Endometrial microvascular endothelial cells (primary cell): ENCODE data around the gene SLC37A2. TPM values are rescaled to one million over a fixed set of nuclear protein-coding genes. Genes with fewer than 3 reads are reported as not detected.
"Not testable (repeated sequence)": the region's sequence is repeated elsewhere in the genome, so short reads cannot be mapped to it uniquely, and the experiment has no call there.

Experiments
- in situ Hi-C: cut with HindIII; loops from 2 replicates; pipeline ENCODE4 v1.10.0; 2017; ENCODE audit warnings: low sequenced_read_pairs, low pct_unique_long_range_greater_than_20kb; ENCODE audit errors: inconsistent ontology term
- total RNA-seq: library from RNA; depleted of rRNA; stranded (reverse); fragments of >200 nt; gene quantifications from one replicate; pipeline ENCODE4 v1.2.3, GENCODE V29; 2015; ENCODE audit errors: inconsistent ontology term

SLC37A2 gene
- 2.3 TPM for total RNA-seq

GRCh38 chr11:125062931-125063428 is at the start of gene SLC37A2:
Gene SLC37A2, plus strand, starts transcription at chr11:125063305. Its CDS starts 63 bp downstream, at chr11:125063368.
- in situ Hi-C loops: no loop called here

GRCh38 chr11:125016413-125016812 is 46.7 kb upstream of the SLC37A2 start:
- in situ Hi-C loops: no loop called here

GRCh38 chr11:125020342-125020741 is 42.8 kb upstream of the SLC37A2 start:
- in situ Hi-C loops: no loop called here

DNA sequence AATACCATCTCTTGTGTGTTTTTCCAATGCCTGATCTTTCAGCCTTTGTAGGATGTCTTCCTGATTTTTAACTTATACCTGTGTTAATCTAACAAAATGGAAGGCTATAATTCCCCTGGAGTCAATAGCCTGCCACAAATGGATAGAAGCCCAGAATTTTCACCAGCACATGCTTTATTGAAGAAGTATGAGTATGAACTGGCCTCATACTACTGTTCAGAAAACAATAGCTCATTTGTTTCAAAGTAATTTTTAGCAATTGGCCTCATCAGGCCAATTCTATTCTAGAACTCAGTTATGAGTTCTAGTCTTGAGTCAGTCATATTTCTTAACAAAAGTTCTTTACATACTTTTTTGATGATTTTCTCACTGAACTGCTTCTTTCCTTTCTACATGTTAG is 40.6 kb upstream of the SLC37A2 start:
- in situ Hi-C loops: no loop called here

DNA sequence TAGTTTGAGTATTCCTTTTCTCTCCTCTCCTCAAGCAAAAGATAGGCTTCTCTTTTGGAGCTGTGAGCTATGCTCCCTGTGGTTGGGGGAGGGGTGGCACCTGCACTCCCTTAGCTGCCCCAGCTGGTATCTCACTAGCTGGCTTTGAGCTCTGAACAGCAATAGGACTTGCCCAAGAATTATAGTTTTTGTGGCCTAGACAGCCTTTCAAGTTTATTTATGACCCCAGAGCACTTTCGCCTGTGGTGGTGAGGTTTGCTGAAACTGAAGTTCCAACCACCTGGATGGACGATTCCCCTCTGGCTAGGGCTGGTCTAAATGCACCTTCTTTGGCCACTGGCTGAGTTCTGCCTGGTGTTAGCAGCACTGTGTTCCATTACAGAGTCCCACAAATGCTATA is 37.1 kb upstream of the SLC37A2 start:
- in situ Hi-C loops: no loop called here

DNA sequence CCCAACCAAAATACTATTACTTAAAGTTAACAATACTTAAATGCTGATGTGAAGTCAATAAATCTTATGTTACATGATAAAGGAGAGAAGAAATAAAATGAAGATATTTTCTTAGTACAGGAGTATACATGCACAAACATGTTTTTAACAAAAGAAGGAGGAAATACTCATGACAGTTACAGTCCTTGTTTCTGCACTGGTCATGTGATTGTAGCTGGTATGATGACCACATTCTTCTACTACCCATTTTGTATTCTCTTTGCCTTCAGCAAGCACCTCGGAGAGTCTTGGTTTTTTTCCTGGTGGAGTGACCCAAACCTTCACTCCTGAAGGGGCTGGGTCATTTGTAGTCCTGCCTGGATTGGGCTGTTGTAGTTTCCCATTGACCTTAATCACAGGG is 33.7 kb upstream of the SLC37A2 start:
- in situ Hi-C loops: not testable (repeated sequence)

- in situ Hi-C loops: no loop called here
These were observed 26.2 kb upstream of the SLC37A2 start for GRCh38 chr11:125036933-125037332.

- in situ Hi-C loops: no loop called here
These were observed 13.8 kb upstream of the SLC37A2 start for GRCh38 chr11:125049164-125049792.

GRCh38 chr11:125052047-125052446 is 11.1 kb upstream of the SLC37A2 start:
- in situ Hi-C loops: no loop called here

DNA sequence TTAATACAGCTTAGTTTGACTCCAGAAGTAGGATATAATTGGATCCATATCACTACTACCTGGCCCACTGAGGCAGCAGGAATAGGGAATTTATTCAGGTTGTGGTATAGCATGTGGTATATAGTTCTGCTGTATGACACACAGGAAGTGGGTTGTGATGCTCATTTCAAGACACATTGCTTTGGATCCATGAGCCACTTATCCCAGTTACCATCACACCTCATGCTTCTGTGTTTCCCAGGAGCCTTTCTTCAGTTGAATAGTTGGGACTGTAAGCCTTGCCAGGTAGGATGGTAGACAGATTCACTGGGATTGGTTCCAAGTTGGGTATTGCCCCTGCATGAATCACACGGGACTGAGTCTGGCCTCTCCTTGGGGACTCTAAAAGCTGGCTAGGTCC is 9.9 kb upstream of the SLC37A2 start:
- in situ Hi-C loops: no loop called here

DNA sequence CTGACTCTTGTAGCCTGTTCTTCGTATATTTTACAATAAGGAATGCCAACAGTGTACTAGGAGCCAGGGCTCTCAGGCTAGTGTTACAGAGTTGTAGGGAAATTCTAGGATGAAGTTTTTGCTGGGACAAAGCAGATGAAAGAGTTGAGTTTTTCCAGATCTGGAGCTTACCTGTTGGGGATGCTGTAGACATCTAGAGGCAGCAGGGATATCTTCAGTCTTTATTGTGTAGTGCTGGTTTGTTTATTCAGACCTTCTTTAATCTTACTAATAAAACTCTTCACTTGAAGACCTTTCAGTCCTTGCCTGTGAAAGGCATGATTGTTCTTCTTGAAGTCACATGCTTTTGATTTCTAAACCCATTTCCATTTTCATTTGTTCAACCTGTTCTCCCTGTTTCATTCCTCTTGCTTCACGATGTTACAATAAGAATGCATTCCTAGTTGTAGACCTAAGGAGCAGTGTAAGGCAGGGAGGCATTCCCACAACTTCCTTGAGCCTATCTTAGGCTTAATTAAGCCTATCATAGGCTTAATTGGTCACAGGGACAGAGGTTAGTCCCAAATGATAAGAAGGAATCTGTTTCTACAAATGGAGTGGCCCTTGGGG is 7.9 kb upstream of the SLC37A2 start:
- in situ Hi-C loops: no loop called here

DNA sequence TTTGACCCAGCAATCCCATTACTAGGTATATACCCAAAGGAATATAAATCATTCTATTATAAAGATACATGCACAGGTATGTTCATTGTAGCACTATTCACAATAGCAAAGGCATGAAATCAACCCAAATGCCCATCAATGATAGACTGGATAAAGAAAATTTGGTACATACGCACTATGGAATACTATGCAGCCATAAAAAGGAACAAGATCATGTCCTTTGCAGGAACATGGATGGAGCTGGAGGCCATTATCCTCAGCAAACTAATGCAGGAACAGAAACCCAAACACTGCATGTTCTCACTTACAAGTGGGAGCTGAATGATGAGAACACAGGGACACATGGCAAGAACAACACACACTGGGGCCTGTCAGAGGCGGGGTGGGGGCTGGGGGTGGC is 7.0 kb upstream of the SLC37A2 start:
- in situ Hi-C loops: not testable (repeated sequence)

GRCh38 chr11:125056931-125057692 is 6.0 kb upstream of the SLC37A2 start:
- in situ Hi-C loops: no loop called here

DNA sequence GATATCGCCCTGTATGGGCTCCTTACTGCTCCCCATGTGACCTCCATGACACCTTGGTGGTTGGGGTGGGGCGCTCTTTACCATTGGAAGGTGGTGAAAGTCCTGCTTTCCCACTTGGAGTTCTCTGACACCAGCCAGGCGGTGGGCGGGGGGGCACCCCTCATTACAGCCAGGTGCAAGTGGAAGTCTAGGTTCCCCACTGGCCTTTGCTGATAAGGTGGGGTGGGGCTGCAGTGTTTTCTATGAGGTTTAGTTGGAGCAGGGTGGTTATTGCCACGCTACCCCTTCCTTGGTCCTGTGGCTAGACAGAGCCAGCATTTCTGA is 5.5 kb upstream of the SLC37A2 start:
- in situ Hi-C loops: no loop called here

- in situ Hi-C loops: no loop called here
These were observed 1.8 kb upstream of the SLC37A2 start for GRCh38 chr11:125061281-125061680.

GRCh38 chr11:125062218-125062930 is 731 bp upstream of the SLC37A2 start:
- in situ Hi-C loops: no loop called here

DNA sequence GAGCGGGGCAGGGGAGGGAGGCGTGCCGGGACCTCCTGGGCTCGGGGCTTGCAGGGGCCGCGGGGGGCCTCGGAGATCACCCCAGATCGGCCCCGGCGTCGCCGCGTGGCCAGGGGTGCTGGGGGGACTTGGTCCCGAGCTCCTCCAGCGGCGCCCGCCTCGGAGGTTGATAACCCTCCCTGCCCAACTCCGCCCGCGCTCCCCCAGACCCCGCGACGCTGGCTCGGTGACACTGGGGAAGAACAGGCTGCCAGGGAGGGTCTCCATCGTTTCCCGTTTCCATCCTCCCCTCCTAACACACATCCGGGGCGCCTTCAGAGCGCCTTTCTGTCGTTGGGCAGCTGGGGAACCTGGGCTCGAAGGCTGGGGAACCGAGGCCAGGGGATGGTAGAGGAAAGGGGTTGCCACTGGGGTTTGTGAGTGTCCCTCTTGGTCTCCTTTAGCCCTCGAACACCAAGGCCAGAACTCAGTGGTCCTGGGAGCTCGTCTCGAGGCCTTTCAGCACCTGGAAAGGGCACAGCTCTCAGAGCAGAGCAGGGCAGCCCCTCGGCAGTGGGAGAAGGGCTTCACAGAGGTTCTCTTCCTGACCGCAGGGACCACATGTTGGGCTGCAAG is 431 bp downstream of the SLC37A2 start:
- in situ Hi-C loops: no loop called here

DNA sequence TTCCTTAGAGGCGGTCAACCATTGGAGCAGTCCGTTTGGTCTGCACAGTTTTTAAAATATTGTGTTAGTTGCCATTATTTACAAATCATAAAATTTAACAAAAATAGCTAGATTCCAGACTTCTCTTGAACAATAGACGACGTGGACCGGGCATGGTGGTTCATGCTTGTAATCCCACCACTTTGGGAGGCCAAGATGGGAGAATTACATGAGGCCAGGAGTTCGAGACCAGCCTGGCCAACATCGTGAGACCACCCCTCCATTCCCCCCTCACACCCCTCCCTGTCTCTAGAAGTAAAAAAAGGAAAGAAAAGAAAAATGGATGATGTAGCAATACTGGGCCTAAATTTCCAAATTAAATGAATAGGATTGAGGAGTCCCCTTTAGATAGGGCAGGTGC is 965 bp downstream of the SLC37A2 start:
- in situ Hi-C loops: no loop called here

GRCh38 chr11:125068368-125068767 is 5.3 kb downstream of the SLC37A2 start:
- in situ Hi-C loops: no loop called here
